Fibroblast of mammary gland (primary cell): ENCODE results near the gene FRMD6.

ENCODE experiments used
- DNase-seq: peaks from one replicate; pipeline ENCODE4 v3.0.0-alpha.2; 2010; ENCODE audit warnings: low read depth
- H3K4me3 ChIP-seq: 2 replicates; pipeline ENCODE4 v1.5.1; 2011; ENCODE audit warnings: low read depth, mild to moderate bottlenecking, low read length, moderate library complexity; ENCODE audit not compliant: control insufficient read depth
- TF ChIP-seq, protein P1 (sequence below): conservative IDR thresholded peaks from 2 replicates; pipeline ENCODE4 v1.5.1; 2011; ENCODE audit warnings: low read depth, low read length, inconsistent platforms; ENCODE audit not compliant: control insufficient read depth, insufficient read depth

FRMD6 gene

DNA sequence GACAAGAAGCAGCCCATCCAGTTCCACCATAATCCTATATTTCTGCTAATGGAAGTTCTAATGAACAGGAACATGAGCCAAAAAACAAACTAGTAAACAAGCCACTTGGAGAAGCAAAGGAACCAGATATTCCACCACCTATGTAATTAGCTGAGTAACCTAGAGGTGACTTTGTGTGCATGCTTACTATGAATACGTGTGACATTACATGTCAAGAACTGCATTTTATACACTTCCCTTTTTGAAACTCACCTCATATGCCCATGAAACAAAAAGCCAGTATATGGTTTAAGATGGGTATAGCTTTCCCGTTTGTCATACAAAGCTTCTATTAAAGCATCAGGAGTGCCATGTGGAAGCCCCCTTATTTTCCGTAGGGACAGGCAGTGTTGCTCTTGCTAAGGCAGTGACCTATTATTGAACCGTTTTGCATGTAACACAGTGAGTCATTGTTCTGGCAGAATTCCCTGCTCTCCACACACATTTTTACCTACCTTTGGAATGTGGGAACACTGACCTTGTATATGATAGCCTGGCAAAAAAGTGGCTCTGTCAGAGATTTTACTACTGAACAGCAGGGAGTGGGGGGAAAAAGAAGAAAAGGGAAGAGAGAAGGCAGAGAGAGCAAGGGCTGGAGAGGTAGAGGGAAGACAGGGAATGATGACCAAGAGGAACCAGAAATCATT lies 34.8 kb upstream of the FRMD6 start:
- no peak overlapping the region for H3K4me3 ChIP-seq
- TF ChIP-seq, protein P1, sequence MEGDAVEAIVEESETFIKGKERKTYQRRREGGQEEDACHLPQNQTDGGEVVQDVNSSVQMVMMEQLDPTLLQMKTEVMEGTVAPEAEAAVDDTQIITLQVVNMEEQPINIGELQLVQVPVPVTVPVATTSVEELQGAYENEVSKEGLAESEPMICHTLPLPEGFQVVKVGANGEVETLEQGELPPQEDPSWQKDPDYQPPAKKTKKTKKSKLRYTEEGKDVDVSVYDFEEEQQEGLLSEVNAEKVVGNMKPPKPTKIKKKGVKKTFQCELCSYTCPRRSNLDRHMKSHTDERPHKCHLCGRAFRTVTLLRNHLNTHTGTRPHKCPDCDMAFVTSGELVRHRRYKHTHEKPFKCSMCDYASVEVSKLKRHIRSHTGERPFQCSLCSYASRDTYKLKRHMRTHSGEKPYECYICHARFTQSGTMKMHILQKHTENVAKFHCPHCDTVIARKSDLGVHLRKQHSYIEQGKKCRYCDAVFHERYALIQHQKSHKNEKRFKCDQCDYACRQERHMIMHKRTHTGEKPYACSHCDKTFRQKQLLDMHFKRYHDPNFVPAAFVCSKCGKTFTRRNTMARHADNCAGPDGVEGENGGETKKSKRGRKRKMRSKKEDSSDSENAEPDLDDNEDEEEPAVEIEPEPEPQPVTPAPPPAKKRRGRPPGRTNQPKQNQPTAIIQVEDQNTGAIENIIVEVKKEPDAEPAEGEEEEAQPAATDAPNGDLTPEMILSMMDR = no peak
- peak; percentile 90 for DNase-seq

DNA sequence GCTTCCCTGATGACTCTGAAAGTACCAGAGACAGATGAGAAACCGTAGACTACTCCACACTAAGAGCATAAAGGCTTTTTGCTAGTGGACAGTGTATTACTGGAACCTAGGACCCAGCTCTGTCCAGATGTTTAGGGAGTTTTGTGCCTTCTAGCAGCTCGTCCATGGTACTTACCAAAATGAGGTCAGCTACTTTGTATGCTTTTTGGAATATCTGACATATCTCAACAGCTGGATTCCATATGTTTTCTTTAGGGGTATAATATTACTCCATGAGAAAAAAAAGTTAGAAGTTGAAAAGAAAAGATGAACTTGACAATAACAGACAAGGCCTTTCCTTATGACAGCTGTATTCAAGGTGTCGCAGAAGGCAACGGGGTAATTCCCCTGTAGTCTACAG lies 32.1 kb upstream of the FRMD6 start:
- no peak for DNase-seq
- no peak overlapping the region for H3K4me3 ChIP-seq
- TF ChIP-seq, protein P1 = no peak

DNA sequence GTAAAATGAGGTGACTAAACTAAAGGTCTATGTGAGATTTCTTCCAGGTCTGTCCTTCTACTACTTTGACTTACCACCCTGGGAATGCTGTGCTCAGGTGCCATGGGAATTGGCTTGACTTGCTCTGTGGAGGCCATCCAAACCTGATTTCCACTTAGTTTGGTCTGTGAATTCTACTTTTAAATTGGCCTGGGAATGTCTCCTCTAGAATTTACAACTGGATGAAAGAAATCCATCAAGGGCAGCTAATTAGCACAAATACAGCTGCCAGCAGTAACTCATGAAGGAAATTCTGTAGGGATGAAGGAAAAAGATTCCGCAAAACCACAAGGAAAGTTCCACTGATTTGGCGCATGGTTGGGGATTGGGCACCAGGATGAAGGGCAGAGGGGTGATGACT lies 31.7 kb upstream of the FRMD6 start:
- TF ChIP-seq, protein P1 = no peak
- no peak for DNase-seq
- no peak overlapping the region for H3K4me3 ChIP-seq

DNA sequence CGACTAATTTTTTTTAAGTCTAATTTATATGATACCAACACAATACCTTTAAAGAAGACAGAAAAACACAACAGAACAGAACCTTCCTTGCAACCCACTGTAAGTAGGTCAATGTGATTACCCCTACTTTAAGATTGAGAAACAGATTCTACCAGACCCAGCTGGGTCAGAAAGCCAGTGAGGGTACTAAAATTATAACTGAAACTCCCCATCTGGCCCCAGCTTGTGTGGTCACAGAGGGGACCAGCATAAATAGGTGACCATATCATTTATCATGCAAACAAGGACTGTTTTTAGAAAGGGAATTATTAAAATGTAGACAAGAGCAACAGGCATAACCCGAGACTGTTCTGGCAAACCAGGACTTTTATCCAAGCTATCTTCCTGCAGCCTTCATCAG lies 30.1 kb upstream of the FRMD6 start:
- TF ChIP-seq, protein P1 = no peak
- no peak for DNase-seq
- H3K4me3 ChIP-seq = no peak overlapping the region

DNA sequence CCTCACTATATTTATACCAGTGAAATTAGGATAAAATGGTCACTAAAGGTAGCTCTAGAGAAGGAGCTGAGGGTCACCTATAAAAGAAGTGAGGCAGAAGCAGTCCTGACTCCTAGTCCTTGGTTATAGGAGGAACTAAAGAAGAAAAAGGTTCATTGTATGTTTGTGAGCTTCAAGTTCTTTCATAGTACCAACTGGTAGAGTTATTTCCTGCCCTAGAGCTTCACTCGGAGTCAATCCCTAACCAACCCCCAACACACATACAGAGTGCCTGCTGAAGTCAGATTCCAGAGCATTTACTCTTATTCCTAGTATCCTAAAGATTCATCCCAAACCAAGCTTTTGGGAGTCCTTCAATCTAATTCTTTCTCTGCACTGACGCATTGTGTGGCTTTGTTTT lies 29.3 kb upstream of the FRMD6 start:
- DNase-seq = no peak
- no peak overlapping the region for H3K4me3 ChIP-seq
- TF ChIP-seq, protein P1 = no peak

DNA sequence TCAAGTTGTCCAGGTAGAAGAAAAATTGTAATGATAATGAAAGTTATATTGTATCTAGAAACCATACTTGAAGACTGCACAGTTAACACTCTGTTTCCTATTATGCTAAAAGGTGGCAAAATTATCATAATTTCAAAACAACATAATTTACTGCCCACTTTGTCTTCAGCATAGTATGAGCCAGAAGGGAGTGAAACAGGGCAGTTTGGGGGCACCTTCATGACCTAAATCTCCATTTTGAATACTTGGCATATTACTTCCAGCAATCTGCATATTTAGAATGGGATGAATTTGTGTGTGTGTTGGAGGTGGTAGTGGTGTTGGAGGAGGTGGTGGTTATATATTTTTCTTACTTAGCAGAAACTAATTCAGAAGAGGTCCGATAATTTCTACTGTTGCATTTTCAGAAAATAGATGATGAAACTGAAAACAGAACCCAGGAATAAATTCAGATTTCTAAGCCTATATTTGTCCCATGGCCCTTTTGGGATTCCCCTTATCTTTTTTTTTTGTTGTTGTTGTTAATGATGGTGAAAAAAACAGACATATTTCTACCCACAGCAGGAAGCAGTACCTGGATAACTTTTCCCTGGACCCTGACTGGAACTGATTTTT lies 26.6 kb upstream of the FRMD6 start:
- TF ChIP-seq, protein P1 = no peak
- DNase-seq = no peak
- no peak overlapping the region for H3K4me3 ChIP-seq
